Mammary epithelial cell (primary cell): ENCODE results near the gene PPIE.

Experiments used
- CTCF ChIP-seq, 2 donors: IDR thresholded peaks in 1 of 2; conservative IDR thresholded peaks in 1 of 2; 2 replicates each; pipeline ENCODE4 v1.5.1; 2011 to 2012; ENCODE audit warnings: inconsistent platforms in 2 of 2, low read length in 2 of 2, mild to moderate bottlenecking in 2 of 2, control low read depth in 1 of 2, low read depth in 1 of 2; ENCODE audit not compliant: insufficient read depth in 1 of 2; ENCODE audit errors: extremely low read depth in 1 of 2
- EZH2 ChIP-seq: IDR thresholded peaks from 2 replicates; pipeline ENCODE4 v1.6.1; 2012; ENCODE audit warnings: low read length, inconsistent platforms, borderline replicate concordance

GRCh38 chr1:39695016-39695415 lies 43.7 kb upstream of the PPIE start:
- TF ChIP-seq CTCF (conservative IDR thresholded peaks at IDR 0.05 in 1 of 2, IDR thresholded peaks at IDR 0.05 in 1 of 2; ENCODE audit: extremely low read depth in 1 of 2, insufficient read depth in 1 of 2, low read depth in 1 of 2, low read length in 2 of 2) (no peak), EZH2 (no peak)
